ENCODE results near the gene GPS2. TPM values are rescaled to one million over a fixed set of nuclear protein-coding genes. Genes with fewer than 3 reads are reported as not detected.
A peak's percentile ranks its signal among the peaks of the same experiment; 100 is the strongest.

Gene GPS2
- total RNA-seq, 1 experiment from 2014 or later, result 36.9 TPM

GRCh38 chr17:7318121-7318860, 3.1 kb upstream of the GPS2 start:
- H3K9me2 ChIP-seq (replicated peaks; ENCODE audit: insufficient read depth, low read length), result no peaks in the 10 kb centered on the region
- H3K27me3 ChIP-seq (ENCODE audit: low read length), result no peaks in the 10 kb centered on the region
- H4K20me1 ChIP-seq (ENCODE audit: insufficient read depth, low read depth, low read length), result peaks cover 6% of the 10 kb centered on the region; the same call in 1 of the 2 replicates
- no peak overlapping the region for H2AFZ ChIP-seq (ENCODE audit: low read length)
- no peaks in the 10 kb centered on the region for H3K9me3 ChIP-seq (ENCODE audit: low read length)
- H3K27ac ChIP-seq (ENCODE audit: low read length), result no peak overlapping the region
- H3K79me2 ChIP-seq (ENCODE audit: low read length), result no peaks in the 10 kb centered on the region
- H3K4me2 ChIP-seq (ENCODE audit: low read depth, low read length, poor library complexity, severe bottlenecking), result no peak overlapping the region
- no peak overlapping the region for H3K4me3 ChIP-seq (ENCODE audit: low read length)
- DNase-seq, result no peak
- H3K36me3 ChIP-seq (ENCODE audit: insufficient read depth, low read length), result peaks cover 22% of the 10 kb centered on the region
- peaks cover 22% of the 10 kb centered on the region for H3K4me1 ChIP-seq (ENCODE audit: low read length)
- no peak overlapping the region for H3K9ac ChIP-seq (ENCODE audit: low read length)

- Histone ChIP-seq H3K4me1 (ENCODE audit: low read length) (peaks cover 32% of the 10 kb centered on the region), H3K9ac (ENCODE audit: low read length) (no peak overlapping the region), H3K27ac (ENCODE audit: low read length) (no peak overlapping the region), H4K20me1 (ENCODE audit: insufficient read depth, low read depth, low read length) (peaks cover 11% of the 10 kb centered on the region; the same call in 1 of the 2 replicates), H3K36me3 (ENCODE audit: insufficient read depth, low read length) (peaks cover 21% of the 10 kb centered on the region), H2AFZ (ENCODE audit: low read length) (no peak overlapping the region), H3K27me3 (ENCODE audit: low read length) (no peaks in the 10 kb centered on the region), H3K9me3 (ENCODE audit: low read length) (no peaks in the 10 kb centered on the region), H3K9me2 (replicated peaks; ENCODE audit: insufficient read depth, low read length) (no peaks in the 10 kb centered on the region), H3K4me3 (ENCODE audit: low read length) (no peak overlapping the region), H3K79me2 (ENCODE audit: low read length) (no peaks in the 10 kb centered on the region), H3K4me2 (ENCODE audit: low read depth, low read length, poor library complexity, severe bottlenecking) (no peak overlapping the region)
- DNase-seq, result no peak
Observed at GRCh38 chr17:7317161-7317803, 2.1 kb upstream of the GPS2 start.

GRCh38 chr17:7315570-7316235, 543 bp upstream of the GPS2 start:
- peak overlapping the region; percentile 63 for H3K27ac ChIP-seq (ENCODE audit: low read length)
- peak overlapping the region; percentile 89 for H3K4me3 ChIP-seq (ENCODE audit: low read length)
- H3K36me3 ChIP-seq (ENCODE audit: insufficient read depth, low read length), result peaks cover 30% of the 10 kb centered on the region
- H3K9me3 ChIP-seq (ENCODE audit: low read length), result no peaks in the 10 kb centered on the region
- H3K9me2 ChIP-seq (replicated peaks; ENCODE audit: insufficient read depth, low read length), result no peaks in the 10 kb centered on the region
- H2AFZ ChIP-seq (ENCODE audit: low read length), result no peak overlapping the region
- peaks cover 21% of the 10 kb centered on the region for H4K20me1 ChIP-seq (ENCODE audit: insufficient read depth, low read depth, low read length)
- DNase-seq, result no peak
- no peaks in the 10 kb centered on the region for H3K27me3 ChIP-seq (ENCODE audit: low read length)
- peak overlapping the region; percentile 83 for H3K4me2 ChIP-seq (ENCODE audit: low read depth, low read length, poor library complexity, severe bottlenecking)
- H3K4me1 ChIP-seq (ENCODE audit: low read length), result peaks cover 41% of the 10 kb centered on the region
- H3K79me2 ChIP-seq (ENCODE audit: low read length), result peaks cover 3% of the 10 kb centered on the region
- peak overlapping the region; percentile 78 for H3K9ac ChIP-seq (ENCODE audit: low read length)

- no peaks in the 10 kb centered on the region for H3K9me2 ChIP-seq (replicated peaks; ENCODE audit: insufficient read depth, low read length)
- H3K4me1 ChIP-seq (ENCODE audit: low read length), result peaks cover 57% of the 10 kb centered on the region
- H3K27me3 ChIP-seq (ENCODE audit: low read length), result no peaks in the 10 kb centered on the region
- H3K36me3 ChIP-seq (ENCODE audit: insufficient read depth, low read length), result peaks cover 43% of the 10 kb centered on the region
- peak overlapping the region; percentile 78 for H3K9ac ChIP-seq (ENCODE audit: low read length)
- peaks cover 37% of the 10 kb centered on the region for H4K20me1 ChIP-seq (ENCODE audit: insufficient read depth, low read depth, low read length)
- no peak overlapping the region for H2AFZ ChIP-seq (ENCODE audit: low read length)
- DNase-seq, result peak; percentile 74
- peak overlapping the region; percentile 83 for H3K4me2 ChIP-seq (ENCODE audit: low read depth, low read length, poor library complexity, severe bottlenecking)
- peak overlapping the region; percentile 63 for H3K27ac ChIP-seq (ENCODE audit: low read length)
- peak overlapping the region; percentile 89 for H3K4me3 ChIP-seq (ENCODE audit: low read length)
- peaks cover 19% of the 10 kb centered on the region for H3K79me2 ChIP-seq (ENCODE audit: low read length)
- H3K9me3 ChIP-seq (ENCODE audit: low read length), result no peaks in the 10 kb centered on the region
Observed at GRCh38 chr17:7313890-7314718, 1.1 kb downstream of the GPS2 start.

GRCh38 chr17:7313088-7313889, 1.9 kb downstream of the GPS2 start:
- peak overlapping the region; percentile 63; the same call in 1 of the 2 replicates for H3K27ac ChIP-seq (ENCODE audit: low read length)
- peaks cover 52% of the 10 kb centered on the region for H3K36me3 ChIP-seq (ENCODE audit: insufficient read depth, low read length)
- H2AFZ ChIP-seq (ENCODE audit: low read length), result no peak overlapping the region
- peaks cover 45% of the 10 kb centered on the region for H4K20me1 ChIP-seq (ENCODE audit: insufficient read depth, low read depth, low read length)
- no peaks in the 10 kb centered on the region for H3K9me2 ChIP-seq (replicated peaks; ENCODE audit: insufficient read depth, low read length)
- H3K27me3 ChIP-seq (ENCODE audit: low read length), result no peaks in the 10 kb centered on the region
- peaks cover 27% of the 10 kb centered on the region for H3K79me2 ChIP-seq (ENCODE audit: low read length)
- H3K4me1 ChIP-seq (ENCODE audit: low read length), result peaks cover 63% of the 10 kb centered on the region
- no peaks in the 10 kb centered on the region for H3K9me3 ChIP-seq (ENCODE audit: low read length)
- peak overlapping the region; percentile 83 for H3K4me2 ChIP-seq (ENCODE audit: low read depth, low read length, poor library complexity, severe bottlenecking)
- DNase-seq, result peak; percentile 74
- peak overlapping the region; percentile 89 for H3K4me3 ChIP-seq (ENCODE audit: low read length)
- peak overlapping the region; percentile 78 for H3K9ac ChIP-seq (ENCODE audit: low read length)

GRCh38 chr17:7312432-7313087, 2.6 kb downstream of the GPS2 start:
- Histone ChIP-seq H3K9me2 (replicated peaks; ENCODE audit: insufficient read depth, low read length) (no peaks in the 10 kb centered on the region), H3K4me1 (ENCODE audit: low read length) (peaks cover 63% of the 10 kb centered on the region), H2AFZ (ENCODE audit: low read length) (no peak overlapping the region), H3K9ac (ENCODE audit: low read length) (peak overlapping the region; percentile 78), H3K36me3 (ENCODE audit: insufficient read depth, low read length) (peaks cover 48% of the 10 kb centered on the region), H3K4me2 (ENCODE audit: low read depth, low read length, poor library complexity, severe bottlenecking) (peak overlapping the region; percentile 83), H4K20me1 (ENCODE audit: insufficient read depth, low read depth, low read length) (peaks cover 46% of the 10 kb centered on the region), H3K79me2 (ENCODE audit: low read length) (peaks cover 34% of the 10 kb centered on the region), H3K27ac (ENCODE audit: low read length) (no peak overlapping the region), H3K27me3 (ENCODE audit: low read length) (no peaks in the 10 kb centered on the region), H3K9me3 (ENCODE audit: low read length) (no peaks in the 10 kb centered on the region), H3K4me3 (ENCODE audit: low read length) (peak overlapping the region; percentile 89; the same call in 1 of the 2 replicates)
- DNase-seq, result peak; percentile 57

- no peak overlapping the region; the same call in 1 of the 2 replicates for H3K27ac ChIP-seq (ENCODE audit: low read length)
- H2AFZ ChIP-seq (ENCODE audit: low read length), result no peak overlapping the region
- H3K4me1 ChIP-seq (ENCODE audit: low read length), result peaks cover 64% of the 10 kb centered on the region
- no peaks in the 10 kb centered on the region for H3K9me2 ChIP-seq (replicated peaks; ENCODE audit: insufficient read depth, low read length)
- no peak for DNase-seq
- no peak overlapping the region for H3K4me3 ChIP-seq (ENCODE audit: low read length)
- peak overlapping the region; percentile 22; the same call in 1 of the 2 replicates for H3K9ac ChIP-seq (ENCODE audit: low read length)
- peaks cover 46% of the 10 kb centered on the region for H4K20me1 ChIP-seq (ENCODE audit: insufficient read depth, low read depth, low read length)
- H3K9me3 ChIP-seq (ENCODE audit: low read length), result no peaks in the 10 kb centered on the region
- H3K4me2 ChIP-seq (ENCODE audit: low read depth, low read length, poor library complexity, severe bottlenecking), result peak overlapping the region; percentile 85
- peaks cover 36% of the 10 kb centered on the region for H3K79me2 ChIP-seq (ENCODE audit: low read length)
- no peaks in the 10 kb centered on the region for H3K27me3 ChIP-seq (ENCODE audit: low read length)
- H3K36me3 ChIP-seq (ENCODE audit: insufficient read depth, low read length), result peaks cover 47% of the 10 kb centered on the region
Observed at GRCh38 chr17:7311110-7311705, 4.0 kb downstream of the GPS2 start.

All from Karpas-422 (cell line).